Panc1 (cell line): ENCODE measurements around the gene LMBRD1.
A peak's percentile ranks its signal among the peaks of the same experiment; 100 is the strongest.

Experiments
- CTCF ChIP-seq: fragments of 450-650 bp; IDR thresholded peaks from 2 replicates; pipeline ENCODE4 v1.5.1; 2017; ENCODE audit warnings: mild to moderate bottlenecking
- POLR2AphosphoS5 ChIP-seq: IDR thresholded peaks from 2 replicates; pipeline ENCODE4 v1.6.1; 2012; ENCODE audit warnings: mild to moderate bottlenecking, low read depth, low read length, moderate library complexity
- REST ChIP-seq, 2 experiments: IDR thresholded peaks; 2 replicates each; pipeline ENCODE4 v1.6.1; 2011 to 2012; ENCODE audit warnings: low read depth in 2 of 2, control low read depth in 1 of 2, low read length in 1 of 2, mild to moderate bottlenecking in 1 of 2, moderate library complexity in 1 of 2; ENCODE audit not compliant: insufficient read depth in 1 of 2
- SIN3A ChIP-seq: IDR thresholded peaks from 2 replicates; pipeline ENCODE4 v1.6.1; 2012; ENCODE audit warnings: low read depth, mild to moderate bottlenecking, low read length, moderate library complexity, borderline replicate concordance; ENCODE audit not compliant: insufficient read depth
- TCF7L2 ChIP-seq: IDR thresholded peaks from 2 replicates; pipeline ENCODE4 v1.6.1; 2011; ENCODE audit warnings: mild to moderate bottlenecking, low read depth, low read length, inconsistent platforms

GRCh38 chr6:69796073-69796641 is 653 bp downstream of the LMBRD1 start:
- no peak for TF ChIP-seq TCF7L2
- no peak for TF ChIP-seq CTCF
- no peak for TF ChIP-seq POLR2AphosphoS5
- no peak for TF ChIP-seq REST (IDR thresholded peaks at IDR 0.05; ENCODE audit: insufficient read depth in 1 of 2, low read depth in 2 of 2, low read length in 1 of 2)
- TF ChIP-seq SIN3A: 0 out of 2 replicates have a peak, but pooled peaks have one; percentile 39
